AG09319 (cell line): ENCODE data around the gene PPP6C.
"Not testable (repeated sequence)": the region's sequence is repeated elsewhere in the genome, so short reads cannot be mapped to it uniquely, and the experiment has no call there.

Experiments used
- DNase-seq: peaks from one replicate; pipeline ENCODE4 v3.0.0-alpha.2; 2010; ENCODE audit warnings: low read depth; ENCODE audit errors: extremely low read depth
- CTCF ChIP-seq: IDR thresholded peaks from 2 replicates; pipeline ENCODE4 v1.5.1; 2011; ENCODE audit warnings: low read depth, mild to moderate bottlenecking, inconsistent platforms, low read length, moderate library complexity

PPP6C gene

DNA sequence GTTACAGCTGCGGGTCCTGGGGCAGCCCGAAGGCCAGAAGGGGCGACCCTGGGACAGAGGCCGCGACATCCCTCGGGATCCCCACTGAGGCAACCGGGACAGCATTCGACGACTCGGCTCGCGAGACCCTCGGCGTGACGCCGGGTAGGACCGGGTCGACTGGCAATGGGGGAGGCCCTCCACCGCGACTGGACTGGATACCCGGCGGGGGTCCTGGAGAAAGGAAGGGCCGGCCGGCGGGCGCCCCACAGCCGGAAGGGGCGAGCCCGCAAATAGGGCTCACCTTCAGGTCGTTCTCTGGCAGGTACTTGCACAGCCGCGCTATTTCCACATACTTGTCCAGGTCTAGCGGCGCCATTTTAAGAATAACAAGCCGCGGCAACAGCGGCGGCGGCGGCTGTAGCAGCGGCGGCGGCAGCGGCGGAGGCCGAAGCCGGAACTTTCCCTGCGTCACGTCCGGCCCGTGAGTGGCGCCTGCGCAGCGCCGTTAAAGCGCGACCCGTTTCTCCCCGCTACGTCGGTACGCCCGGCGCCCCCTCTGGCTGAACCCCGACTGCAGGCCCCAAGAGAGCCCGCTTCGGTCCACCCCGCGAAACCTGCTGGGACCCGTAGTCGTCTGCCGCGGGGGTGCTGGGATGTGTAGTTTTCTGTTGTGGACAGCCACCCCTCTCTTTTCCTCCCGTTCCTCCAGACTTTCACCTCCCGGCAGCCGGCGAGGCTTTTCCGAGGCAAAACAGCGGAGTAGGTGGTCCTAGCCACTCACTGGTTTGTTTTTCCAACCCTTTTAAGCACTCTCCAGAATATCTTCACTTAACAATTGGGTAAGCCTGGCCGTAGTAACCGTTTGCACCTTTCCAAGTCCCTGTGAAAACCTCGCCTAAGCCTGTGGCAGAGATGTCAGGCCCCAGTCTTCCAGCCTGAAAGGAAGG, at the start of gene PPP6C:
Gene PPP6C, minus strand, starts transcription at position 443 of the 929 bp plus-strand sequence. Its CDS starts 85 bp downstream, at position 358.
- peak; percentile 90 for DNase-seq

DNA sequence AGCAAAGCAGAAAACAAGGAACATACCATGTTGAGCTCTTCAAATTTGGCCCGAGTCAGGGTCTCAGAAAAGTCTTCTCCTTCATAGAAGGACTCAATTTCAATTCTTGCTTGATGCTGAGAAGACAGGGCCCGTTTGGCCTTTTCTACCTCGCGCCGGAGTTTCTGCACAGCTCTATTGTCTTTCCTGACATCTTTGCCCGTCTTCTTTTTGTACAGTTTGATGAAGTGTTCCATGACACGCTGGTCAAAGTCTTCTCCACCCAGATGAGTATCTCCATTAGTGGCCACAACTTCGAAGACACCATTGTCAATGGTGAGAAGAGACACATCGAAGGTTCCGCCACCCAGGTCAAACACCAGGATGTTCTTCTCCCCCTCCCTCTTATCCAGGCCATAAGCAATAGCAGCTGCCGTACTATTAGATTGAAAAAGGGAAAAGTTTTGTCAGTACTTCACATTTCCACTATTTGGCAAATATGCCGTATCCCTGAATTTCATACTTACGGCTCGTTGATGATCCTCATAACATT, 49.4 kb upstream of the PPP6C start:
- no peak for TF ChIP-seq CTCF
- no peak for DNase-seq

More for the DNA sequence above, at the start of gene PPP6C:
- TF ChIP-seq CTCF, result peak; percentile 72

- TF ChIP-seq CTCF, result no peak
- DNase-seq, result no peak
These were observed 48.7 kb upstream of the PPP6C start for GRCh38 chr9:125238127-125238914.

DNA sequence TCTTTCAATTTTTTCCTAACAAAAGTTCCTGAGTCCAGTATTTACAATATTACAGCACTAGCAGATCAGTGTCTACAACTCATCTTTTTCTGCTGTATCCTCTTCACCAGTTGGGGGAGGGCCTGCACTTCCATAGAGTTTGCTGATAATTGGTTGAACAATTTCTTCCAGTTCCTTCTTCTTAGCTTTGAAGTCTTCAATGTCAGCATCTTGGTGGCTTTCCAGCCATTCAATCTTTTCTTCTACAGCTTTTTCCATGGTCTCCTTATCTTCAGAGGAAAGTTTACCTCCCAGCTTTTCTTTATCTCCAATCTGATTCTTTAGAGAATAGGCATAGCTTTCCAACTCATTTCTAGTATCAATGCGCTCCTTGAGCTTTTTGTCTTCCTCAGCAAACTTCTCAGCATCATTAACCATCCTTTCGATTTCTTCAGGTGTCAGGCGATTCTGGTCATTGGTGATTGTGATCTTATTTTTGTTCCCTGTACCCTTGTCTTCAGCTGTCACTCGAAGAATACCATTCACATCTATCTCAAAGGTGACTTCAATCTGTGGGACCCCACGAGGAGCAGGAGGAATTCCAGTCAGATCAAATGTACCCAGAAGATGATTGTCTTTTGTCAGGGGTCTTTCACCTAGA, 47.0 kb upstream of the PPP6C start:
- not testable (repeated sequence) for DNase-seq

GRCh38 chr9:125235804-125236519, 46.4 kb upstream of the PPP6C start:
- DNase-seq, result no peak
- no peak for TF ChIP-seq CTCF

DNA sequence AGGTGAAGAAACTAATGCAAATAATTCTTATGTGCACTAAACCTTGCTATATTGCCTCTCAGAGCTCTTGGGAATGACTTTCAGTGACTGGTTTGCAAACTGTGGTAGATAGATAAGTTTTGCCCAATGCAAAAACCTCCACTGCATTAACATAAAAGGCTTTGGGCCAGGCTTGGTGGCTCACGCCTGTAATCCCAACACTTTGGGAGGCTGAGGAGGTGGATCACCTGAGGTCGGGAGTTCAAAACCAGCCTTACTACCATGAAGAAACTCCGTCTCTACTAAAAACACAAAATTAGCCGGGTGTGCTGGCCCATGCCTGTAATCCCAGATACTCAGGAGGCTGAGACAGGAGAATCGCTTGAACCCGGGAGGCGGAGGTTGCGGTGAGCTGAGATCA, 44.5 kb upstream of the PPP6C start:
- DNase-seq, result not testable (repeated sequence)

DNA sequence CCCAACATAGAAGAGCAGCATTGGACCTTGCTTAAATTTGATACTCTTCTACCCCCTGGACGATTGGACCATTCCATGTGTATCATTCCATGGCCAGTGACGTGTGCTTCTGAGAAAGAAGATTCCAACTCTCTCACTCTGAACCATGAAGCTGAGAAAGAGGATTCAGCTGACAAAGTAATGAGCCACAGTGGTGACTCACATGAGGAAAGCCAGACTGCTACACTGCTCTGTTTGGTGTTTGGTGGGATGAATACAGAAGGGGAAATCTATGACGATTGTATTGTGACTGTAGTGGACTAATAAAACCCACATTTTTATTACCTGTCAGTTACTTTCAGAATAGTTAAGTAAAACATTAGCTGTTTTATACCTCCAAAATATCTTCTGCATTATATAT, 44.1 kb upstream of the PPP6C start:
- no peak for TF ChIP-seq CTCF
- peak; percentile 88 for DNase-seq
